HT1080 (cell line): ENCODE measurements around the gene MARCHF3. TPM values are rescaled to one million over a fixed set of nuclear protein-coding genes. Genes with fewer than 3 reads are reported as not detected.
"Not testable (repeated sequence)": the region's sequence is repeated elsewhere in the genome, so short reads cannot be mapped to it uniquely, and the experiment has no call there.

Experiments used
- DNase-seq: peaks from one replicate; pipeline ENCODE4 v3.0.0-alpha.2; 2015; ENCODE audit warnings: low read depth
- total RNA-seq: library from RNA; depleted of rRNA; stranded (reverse); fragments of >200 nt; shearing (Covaris generic); gene quantifications from 2 replicates; pipeline ENCODE4 v1.2.3, GENCODE V29; 2014

The MARCHF3 gene
- total RNA-seq, 1 experiment from 2014 or later = 9.9 TPM

DNA sequence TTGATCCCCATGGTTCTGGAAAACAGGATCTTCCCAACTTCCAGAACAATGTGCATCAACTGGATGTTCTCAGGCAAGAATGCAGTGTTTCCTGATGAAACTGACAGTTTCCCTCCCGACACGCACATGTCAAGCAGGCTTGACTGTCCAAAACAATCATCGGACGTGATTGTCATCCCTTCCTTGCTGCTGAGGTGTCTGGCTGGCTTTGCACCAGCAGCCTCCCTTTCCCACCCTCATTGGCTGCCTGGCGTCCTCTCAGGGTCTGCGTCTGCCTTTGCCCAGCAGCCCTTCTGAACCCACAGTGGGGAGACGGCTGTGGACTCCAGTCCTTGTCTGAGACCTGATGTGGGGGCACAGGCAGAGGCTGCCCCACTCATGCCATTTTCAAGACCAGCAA, 110.8 kb downstream of the MARCHF3 start:
- DNase-seq = no peak

DNA sequence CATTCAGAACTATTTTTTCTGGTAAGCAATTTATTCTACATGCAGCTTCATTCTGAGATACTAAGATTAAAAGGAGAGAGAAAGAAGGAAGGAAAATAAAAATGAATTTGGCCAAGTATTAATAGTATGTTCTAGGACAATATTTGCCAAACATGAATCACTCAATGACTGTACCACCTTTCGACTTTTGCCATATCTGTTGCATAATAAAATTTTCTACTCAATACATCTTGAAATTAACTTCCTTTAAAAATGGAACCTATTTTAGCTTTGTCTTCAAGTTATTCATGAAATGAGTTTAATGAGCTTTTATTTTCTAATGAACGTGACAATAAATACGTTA, 111.8 kb downstream of the MARCHF3 start:
- DNase-seq = no peak

- DNase-seq = peak; percentile 10
Measured at GRCh38 chr5:126917918-126918614, 112.3 kb downstream of the MARCHF3 start.

- DNase-seq = no peak
Measured at GRCh38 chr5:126915496-126915895, 114.9 kb downstream of the MARCHF3 start.

GRCh38 chr5:126914801-126915436, 115.4 kb downstream of the MARCHF3 start:
- no peak for DNase-seq

DNA sequence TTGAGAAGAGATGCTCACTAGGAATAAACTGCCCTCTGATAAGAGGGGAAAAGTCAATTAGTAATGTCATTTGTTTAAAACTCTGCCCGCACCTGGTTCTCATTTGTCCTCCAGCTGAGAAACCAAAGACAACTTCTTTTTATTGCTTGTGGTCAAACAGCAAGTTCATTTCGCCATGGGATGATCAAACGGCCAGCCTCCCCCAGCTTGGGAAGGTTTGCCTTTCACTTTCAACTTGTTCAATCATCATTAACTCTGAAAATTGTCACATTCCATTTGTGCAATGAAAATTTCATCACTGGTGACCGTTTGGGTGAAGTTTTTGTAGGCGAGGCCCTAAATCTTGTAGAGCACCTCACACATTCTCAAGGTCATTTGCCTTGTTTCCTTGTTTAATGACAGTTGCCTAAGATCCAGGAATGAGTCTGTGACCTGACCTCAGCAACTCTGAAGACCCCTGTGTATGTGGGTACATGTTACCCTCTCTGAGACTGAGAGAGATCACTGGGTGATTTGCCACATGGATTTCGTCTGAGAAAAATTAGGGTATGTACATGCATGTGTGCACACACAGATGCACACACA, 117.7 kb downstream of the MARCHF3 start:
- no peak for DNase-seq

DNA sequence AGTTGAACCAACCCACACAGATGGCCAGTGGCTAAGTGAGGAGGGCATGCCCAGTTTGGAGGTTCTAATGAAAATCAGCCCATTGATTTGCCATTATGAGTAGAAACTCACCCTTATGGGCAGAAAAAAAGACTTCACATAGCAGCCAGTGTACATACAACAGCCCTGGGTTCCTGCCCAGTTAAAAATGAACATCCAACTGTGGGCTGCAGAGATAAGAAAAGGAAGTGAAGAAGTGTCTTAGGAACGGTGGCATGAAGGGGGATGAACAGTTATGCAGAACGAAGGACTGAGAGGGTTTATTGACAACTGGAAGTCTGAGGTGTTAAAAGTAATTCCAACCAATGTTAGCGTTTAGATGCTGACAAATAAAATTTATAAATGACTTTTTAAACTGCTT, 118.4 kb downstream of the MARCHF3 start:
- no peak for DNase-seq

GRCh38 chr5:126909856-126910255, 120.5 kb downstream of the MARCHF3 start:
- no peak for DNase-seq

DNA sequence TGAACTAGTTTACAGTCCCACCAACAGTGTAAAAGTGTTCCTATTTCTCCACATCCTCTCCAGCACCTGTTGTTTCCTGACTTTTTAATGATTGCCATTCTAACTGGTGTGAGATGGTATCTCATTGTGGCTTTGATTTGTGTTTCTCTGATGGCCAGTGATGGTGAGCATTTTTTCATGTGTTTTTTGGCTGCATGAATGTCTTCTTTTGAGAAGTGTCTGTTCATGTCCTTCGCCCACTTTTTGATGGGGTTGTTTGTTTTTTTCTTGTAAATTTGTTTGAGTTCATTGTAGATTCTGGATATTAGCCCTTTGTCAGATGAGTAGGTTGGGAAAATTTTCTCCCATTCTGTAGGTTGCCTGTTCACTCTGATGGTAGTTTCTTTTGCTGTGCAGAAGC, 126.0 kb downstream of the MARCHF3 start:
- DNase-seq = not testable (repeated sequence)

GRCh38 chr5:126900796-126901195, 129.6 kb downstream of the MARCHF3 start:
- DNase-seq = no peak

GRCh38 chr5:126899476-126899875, 130.9 kb downstream of the MARCHF3 start:
- no peak for DNase-seq

GRCh38 chr5:126897851-126898630, 132.3 kb downstream of the MARCHF3 start:
- DNase-seq = no peak

- no peak for DNase-seq
Measured at GRCh38 chr5:126896170-126896702, 134.1 kb downstream of the MARCHF3 start.

- DNase-seq = not testable (repeated sequence)
Measured at GRCh38 chr5:126895712-126896111, 134.6 kb downstream of the MARCHF3 start.

GRCh38 chr5:126890414-126890813, 139.9 kb downstream of the MARCHF3 start:
- DNase-seq = not testable (repeated sequence)

- DNase-seq = no peak
Measured at GRCh38 chr5:126888175-126888574, 142.2 kb downstream of the MARCHF3 start.

DNA sequence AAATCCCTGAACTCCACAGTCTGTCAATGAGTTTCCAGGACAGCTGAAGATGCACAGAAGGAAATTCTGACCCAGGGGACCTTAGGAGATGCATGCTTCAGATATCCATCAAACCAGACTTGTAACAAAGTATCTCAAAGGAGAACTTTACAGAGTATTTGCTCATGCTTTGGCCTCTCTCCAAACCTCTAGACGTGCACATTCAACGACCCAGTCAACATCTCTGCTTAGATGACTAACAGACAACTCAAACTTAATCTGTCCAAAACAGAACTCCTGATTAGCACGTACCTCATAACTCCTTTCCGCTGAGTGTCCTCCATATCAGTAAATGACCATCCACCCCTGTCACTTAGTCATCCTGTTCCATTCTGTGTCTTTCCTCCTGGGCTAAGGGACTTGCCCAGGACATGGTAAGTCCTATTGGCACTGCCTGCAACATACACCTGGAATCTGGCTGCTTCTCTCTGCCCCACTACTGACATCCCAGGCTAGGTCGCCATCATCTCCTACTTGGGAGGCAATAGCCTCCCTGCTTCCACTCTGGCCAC, 146.0 kb downstream of the MARCHF3 start:
- peak; percentile 87 for DNase-seq

DNA sequence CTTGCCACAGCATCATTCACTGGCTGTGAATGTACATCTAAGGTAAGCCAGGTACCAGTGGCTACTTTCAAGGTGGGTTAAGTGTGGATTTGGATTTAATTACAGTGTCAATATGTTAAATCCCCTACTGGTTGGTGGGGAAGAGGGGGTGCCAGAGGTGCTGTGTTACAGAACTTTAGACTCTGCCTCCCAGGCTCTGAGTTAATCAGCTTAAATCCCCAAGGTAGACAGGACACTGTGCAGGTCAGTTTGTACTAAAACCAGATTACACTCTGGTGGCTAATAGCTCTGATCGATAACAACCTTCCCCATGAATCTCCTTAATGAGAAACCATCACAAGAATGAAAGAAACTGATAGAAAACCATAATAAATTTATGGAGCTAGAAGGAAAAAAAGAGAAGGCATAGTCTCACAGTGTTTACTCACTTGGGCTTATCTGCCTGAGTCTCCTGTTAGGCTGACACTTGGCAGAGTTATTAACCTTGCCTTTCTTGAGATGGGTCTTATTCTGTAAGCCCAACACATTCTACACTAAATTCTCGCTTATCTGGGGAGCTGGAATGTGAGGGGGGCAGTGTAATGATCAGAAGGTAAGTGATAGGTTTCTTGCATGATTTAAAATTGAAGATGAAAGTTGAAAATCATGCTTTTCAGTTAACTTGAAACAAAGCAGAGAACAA, 146.7 kb downstream of the MARCHF3 start:
- no peak for DNase-seq

GRCh38 chr5:126881821-126882600, 148.3 kb downstream of the MARCHF3 start:
- no peak for DNase-seq

DNA sequence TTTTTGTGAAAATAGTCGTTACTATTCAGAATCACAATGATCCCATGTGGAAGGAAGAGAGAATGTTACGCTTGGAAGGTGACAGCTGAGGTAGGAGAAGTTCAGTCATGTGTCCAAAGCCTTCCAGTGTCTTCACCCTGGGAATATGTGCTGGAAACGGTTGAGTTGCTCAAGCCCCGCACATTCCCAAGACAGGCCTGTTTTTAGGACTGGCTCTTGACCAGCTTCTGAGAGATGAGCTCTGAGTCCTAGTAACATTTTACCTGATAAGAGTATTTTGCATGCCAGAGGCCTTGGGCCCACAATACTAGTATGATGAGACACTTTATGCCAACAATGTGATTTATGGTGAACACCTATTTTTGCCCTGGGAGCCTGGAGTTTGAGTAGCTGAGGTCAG, 151.7 kb downstream of the MARCHF3 start:
- DNase-seq = no peak
